K562 treated with DMSO at 1 percent for 12 hours (cell line): ENCODE measurements around the gene MKS1. TPM values are rescaled to one million over a fixed set of nuclear protein-coding genes. Genes with fewer than 3 reads are reported as not detected.

Experiments used
- total RNA-seq: library from RNA; unstranded; fragments of 300-600 nt; gene quantifications from 2 replicates; pipeline ENCODE4 v1.2.3, GENCODE V29; 2022; ENCODE audit not compliant: insufficient read depth

MKS1 gene
- total RNA-seq, result 21.9 and 25.2 TPM in 2 replicates

GRCh38 chr17:58219007-58219788 is at the start of gene MKS1:
Gene MKS1 (minus strand): TSS chr17:58219255. CDS start chr17:58219230, 25 bp downstream.

GRCh38 chr17:58238147-58238634 is 19.1 kb upstream of the MKS1 start, which contains the start of gene LPO:
Gene LPO (plus strand): TSS chr17:58238584. CDS start chr17:58242980, 4,396 bp downstream.

GRCh38 chr17:58192612-58193011 is 26.4 kb downstream of the MKS1 start, which contains the start of gene EPX:
Gene EPX (plus strand): TSS chr17:58192726. CDS start chr17:58192847, 121 bp downstream.

GRCh38 chr17:58166682-58167081 is 52.4 kb downstream of the MKS1 start, which contains the start of gene OR4D2:
Gene OR4D2 (plus strand): TSS chr17:58166982. CDS start chr17:58169656, 2,674 bp downstream.

Other genes starting within 250 kb of the MKS1 start
- 6.3 and 32.4 TPM in 2 replicates for gene VEZF1, start 231.0 kb downstream of the MKS1 start, total RNA-seq
- gene SRSF1, start 212.0 kb downstream of the MKS1 start, total RNA-seq, result 73.9 and 164 TPM in 2 replicates
- gene DYNLL2, start 135.8 kb downstream of the MKS1 start, total RNA-seq, result 9.0 and 22.6 TPM in 2 replicates
- gene OR4D1, start 70.9 kb downstream of the MKS1 start, total RNA-seq, result not detected in 2 replicates
- gene OR4D2, start 52.3 kb downstream of the MKS1 start, total RNA-seq, result not detected in 2 replicates
- 0.44 TPM in 1 of 2 replicates, not detected in the other for gene EPX, start 26.5 kb downstream of the MKS1 start, total RNA-seq
- gene LPO, start 19.3 kb upstream of the MKS1 start, total RNA-seq, result 0.72 and 1.1 TPM in 2 replicates
- not detected in 2 replicates for gene MPO, start 61.7 kb upstream of the MKS1 start, total RNA-seq
- 1.4 and 4.7 TPM in 2 replicates for gene TSPOAP1, start 109.5 kb upstream of the MKS1 start, total RNA-seq
- gene SUPT4H1, start 132.9 kb upstream of the MKS1 start, total RNA-seq, result 81.3 and 89.7 TPM in 2 replicates
- 2.1 and 5.4 TPM in 2 replicates for gene RNF43, start 198.3 kb upstream of the MKS1 start, total RNA-seq